Mucosa of stomach (tissue), 1 donor: ENCODE measurements around the gene RSBN1.

Source experiments
- H3K27me3 ChIP-seq: one replicate; pipeline ENCODE4 v1.7.0; 2013; ENCODE audit warnings: mild to moderate bottlenecking, low read length; ENCODE audit not compliant: control insufficient read depth, insufficient read depth
- H3K36me3 ChIP-seq: one replicate; pipeline ENCODE4 v1.7.0; 2013; ENCODE audit warnings: low read length; ENCODE audit not compliant: control insufficient read depth, insufficient read depth
- H3K4me1 ChIP-seq: one replicate; pipeline ENCODE4 v1.7.0; 2013; ENCODE audit warnings: mild to moderate bottlenecking, low read length; ENCODE audit not compliant: control insufficient read depth, insufficient read depth
- H3K4me3 ChIP-seq: one replicate; pipeline ENCODE4 v1.7.0; 2013; ENCODE audit warnings: low read length
- H3K9ac ChIP-seq: one replicate; pipeline ENCODE4 v1.7.0; 2013; ENCODE audit warnings: mild to moderate bottlenecking, low read length, moderate library complexity
- H3K9me3 ChIP-seq: one replicate; pipeline ENCODE4 v1.7.0; 2013; ENCODE audit warnings: mild to moderate bottlenecking, low read length, moderate library complexity; ENCODE audit not compliant: control insufficient read depth
- donor health status: Pancreatic carcinoma.

Gene RSBN1

DNA sequence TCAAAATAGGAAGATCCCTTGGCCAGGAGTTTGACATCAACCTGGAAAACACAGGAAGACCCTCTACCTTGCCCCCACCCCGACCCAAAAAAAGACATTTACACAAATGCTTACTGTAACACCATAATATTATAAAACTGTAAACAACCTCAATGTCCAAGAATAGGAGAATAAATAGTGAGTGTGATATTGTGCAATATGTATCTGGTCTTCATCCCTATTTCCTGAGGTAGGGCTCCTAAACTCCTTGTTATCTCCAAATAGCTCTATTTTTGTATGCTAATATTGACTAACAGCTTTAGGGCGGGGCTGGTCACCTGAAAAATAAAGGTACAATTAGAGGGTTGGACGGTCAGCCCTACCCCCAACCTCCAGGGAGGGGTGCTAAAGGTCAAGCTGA, 23.5 kb downstream of the RSBN1 start:
- H3K27me3 ChIP-seq = no peaks in the 10 kb centered on the region
- H3K9ac ChIP-seq = no peak overlapping the region
- no peaks in the 10 kb centered on the region for H3K36me3 ChIP-seq
- H3K4me3 ChIP-seq = no peak overlapping the region
- H3K4me1 ChIP-seq = peaks cover 19% of the 10 kb centered on the region
- H3K9me3 ChIP-seq = no peaks in the 10 kb centered on the region

DNA sequence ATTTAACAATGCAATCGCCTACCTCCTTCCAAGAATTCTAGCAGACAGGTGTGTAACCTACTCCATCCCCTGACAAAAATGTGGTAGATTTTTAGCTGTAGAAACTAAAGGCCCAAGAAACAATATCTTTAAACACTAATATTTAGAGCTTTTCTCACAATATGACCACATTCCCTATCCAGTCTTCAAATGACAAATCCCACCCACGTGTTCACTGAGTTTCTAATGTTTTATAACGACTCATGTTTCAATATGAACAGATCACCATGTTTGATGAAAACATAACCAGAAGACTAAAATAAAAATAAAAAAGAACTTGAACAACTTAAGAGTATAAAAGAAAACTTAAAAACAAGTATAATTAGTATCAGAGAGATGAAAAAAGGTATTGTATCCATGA, 24.6 kb downstream of the RSBN1 start:
- H3K9ac ChIP-seq = no peak overlapping the region
- no peaks in the 10 kb centered on the region for H3K27me3 ChIP-seq
- peaks cover 27% of the 10 kb centered on the region for H3K4me1 ChIP-seq
- no peak overlapping the region for H3K4me3 ChIP-seq
- no peaks in the 10 kb centered on the region for H3K9me3 ChIP-seq
- no peaks in the 10 kb centered on the region for H3K36me3 ChIP-seq

DNA sequence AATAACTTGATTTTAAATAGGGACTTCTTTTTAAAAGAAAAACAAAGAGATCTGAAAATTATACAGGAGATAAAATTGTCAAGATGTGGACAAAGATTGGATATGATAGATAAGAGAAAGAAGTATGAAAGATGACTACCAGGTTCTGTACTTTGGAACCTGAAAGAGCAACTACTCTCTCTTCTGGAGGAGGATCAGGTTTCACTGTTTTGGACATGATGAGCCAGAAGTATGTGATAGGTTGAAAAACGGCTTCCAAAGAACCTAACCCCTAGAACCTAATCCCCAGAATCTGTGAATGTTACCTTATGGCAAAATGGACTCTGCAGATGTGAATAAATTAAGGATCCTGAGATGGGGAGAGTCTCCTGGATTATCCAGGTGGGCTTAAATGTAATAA, 26.2 kb downstream of the RSBN1 start:
- Histone ChIP-seq H3K4me3 (no peak overlapping the region), H3K4me1 (peaks cover 27% of the 10 kb centered on the region), H3K9ac (no peak overlapping the region), H3K27me3 (no peaks in the 10 kb centered on the region), H3K36me3 (no peaks in the 10 kb centered on the region), H3K9me3 (no peaks in the 10 kb centered on the region)

DNA sequence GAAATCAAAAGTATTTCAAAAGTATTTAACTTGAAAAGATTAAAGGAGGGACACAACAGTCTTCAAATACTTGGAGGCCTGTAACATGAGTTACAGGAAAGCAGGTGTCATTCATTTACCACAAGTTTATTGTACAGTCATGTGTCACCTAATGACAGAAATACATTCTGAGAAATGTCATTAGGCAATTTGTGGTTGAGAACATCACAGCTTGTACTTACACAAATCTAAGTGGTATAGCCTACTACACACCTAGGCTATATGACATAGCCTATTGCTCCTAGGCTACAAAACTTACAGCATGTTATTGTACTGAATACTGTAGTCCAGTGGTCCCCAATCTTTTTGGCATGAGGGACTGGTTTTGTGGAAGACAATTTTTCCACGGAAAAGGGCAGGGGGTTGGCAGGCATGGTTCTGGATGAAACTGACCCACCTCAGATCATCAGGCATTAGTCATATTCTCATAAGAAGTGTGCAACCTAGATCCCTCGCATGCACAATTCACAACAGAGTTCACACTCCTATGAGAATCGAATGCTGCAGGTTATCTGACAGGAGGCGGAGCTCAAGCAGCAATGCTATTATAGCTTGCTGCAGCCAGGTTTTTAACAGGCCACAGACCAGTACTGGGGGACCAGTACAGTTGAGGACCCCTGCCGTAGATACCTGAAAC, 28.0 kb downstream of the RSBN1 start:
- Histone ChIP-seq H3K27me3 (no peaks in the 10 kb centered on the region), H3K9ac (no peak overlapping the region), H3K36me3 (no peaks in the 10 kb centered on the region), H3K4me1 (peaks cover 26% of the 10 kb centered on the region), H3K4me3 (no peak overlapping the region), H3K9me3 (no peaks in the 10 kb centered on the region)

DNA sequence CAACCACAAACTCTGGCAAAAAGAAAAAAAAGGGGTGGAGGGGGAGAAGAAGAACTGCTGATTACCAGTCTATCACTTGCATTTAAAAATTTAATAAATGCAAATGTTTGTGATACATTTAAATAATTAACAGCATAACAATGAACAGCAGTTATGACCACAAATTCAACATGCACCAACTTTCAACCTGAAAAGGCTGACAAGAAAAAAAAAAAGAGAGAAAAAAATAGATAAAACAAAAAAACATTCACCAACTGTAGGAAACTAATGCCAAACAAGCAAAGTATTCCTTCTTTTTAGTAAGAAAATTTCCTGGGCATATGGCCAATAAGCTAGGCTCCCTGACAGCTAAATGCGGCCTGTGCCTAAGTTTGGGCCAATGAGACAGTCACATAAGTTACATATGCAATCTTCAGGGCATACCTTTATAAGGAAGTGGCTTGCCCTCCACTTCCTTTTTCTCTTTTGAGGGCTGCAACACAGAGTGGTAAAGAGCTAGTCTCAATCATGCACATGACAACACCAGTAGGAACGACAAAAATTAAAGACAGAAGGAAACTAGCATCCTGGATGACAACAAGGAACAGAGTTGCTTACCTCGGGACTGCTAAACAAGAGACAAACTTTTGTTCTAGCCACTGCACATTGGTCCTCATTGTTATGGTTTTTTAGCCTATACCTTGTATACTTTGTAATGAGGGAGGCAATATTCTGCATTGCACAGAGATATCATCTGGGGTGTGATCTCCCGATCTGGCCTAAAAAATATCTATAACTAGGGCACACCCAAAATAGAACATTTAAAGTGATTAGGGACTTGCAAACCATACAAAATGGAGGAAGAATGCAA, 28.8 kb downstream of the RSBN1 start:
- Histone ChIP-seq H3K9me3 (no peaks in the 10 kb centered on the region), H3K4me3 (no peak overlapping the region), H3K36me3 (no peaks in the 10 kb centered on the region), H3K4me1 (peaks cover 19% of the 10 kb centered on the region), H3K9ac (no peak overlapping the region), H3K27me3 (no peaks in the 10 kb centered on the region)

DNA sequence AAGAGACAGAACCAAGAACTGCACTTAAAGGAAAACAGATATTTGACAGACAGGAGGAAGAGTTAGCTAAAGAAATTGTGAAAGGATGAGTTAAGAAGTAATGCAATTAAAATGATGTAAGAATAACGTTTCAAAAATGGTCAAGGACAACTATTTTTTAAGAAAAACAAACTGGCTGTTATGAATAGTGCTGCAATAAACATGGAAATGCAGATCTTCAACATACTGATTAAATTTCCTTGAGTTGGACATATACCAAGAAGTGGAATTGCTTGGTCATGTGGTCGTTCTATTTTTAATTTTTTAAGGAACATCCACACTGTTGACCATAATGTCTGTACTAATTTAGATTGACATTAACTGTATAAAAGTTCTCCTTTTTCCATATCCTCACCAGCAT, 29.9 kb downstream of the RSBN1 start:
- Histone ChIP-seq H3K27me3 (no peaks in the 10 kb centered on the region), H3K4me3 (no peak overlapping the region), H3K36me3 (no peaks in the 10 kb centered on the region), H3K9ac (no peak overlapping the region), H3K9me3 (no peaks in the 10 kb centered on the region), H3K4me1 (peaks cover 17% of the 10 kb centered on the region)

DNA sequence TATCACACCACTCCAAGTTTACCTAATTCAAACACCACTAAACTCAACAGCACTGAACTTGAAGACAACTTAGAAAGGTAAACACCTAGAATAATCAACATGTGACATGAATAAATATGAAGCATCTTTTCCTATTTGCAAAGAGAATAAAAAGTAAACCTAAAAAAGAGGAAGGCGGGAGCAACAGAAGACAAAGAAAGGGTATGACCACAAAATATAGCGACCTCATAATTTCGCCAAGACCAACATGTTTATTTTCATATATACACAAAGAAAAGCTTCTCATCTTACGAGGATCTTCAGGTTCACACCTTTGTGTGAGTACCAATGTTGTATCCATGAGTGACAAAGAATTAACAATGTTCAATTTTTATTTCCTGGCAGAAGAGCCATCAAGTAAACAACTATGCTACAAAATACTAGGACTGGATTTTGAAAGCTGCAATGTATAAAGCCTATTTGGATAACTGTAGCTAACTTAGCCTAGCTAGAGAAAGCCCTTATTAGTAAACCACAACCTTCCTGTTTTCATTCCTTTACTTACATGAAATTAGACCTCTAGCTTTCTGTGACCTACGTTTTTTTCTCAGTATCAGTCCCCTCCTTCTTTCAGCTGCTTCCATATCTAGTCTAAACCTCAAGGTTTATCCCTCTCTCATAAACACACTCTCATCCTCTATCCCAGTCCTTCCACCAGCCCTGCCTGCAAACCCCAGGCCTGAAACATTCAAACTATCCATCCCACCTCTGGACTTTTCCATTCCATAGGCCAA, 31.7 kb downstream of the RSBN1 start:
- Histone ChIP-seq H3K4me1 (peaks cover 12% of the 10 kb centered on the region), H3K9ac (no peak overlapping the region), H3K4me3 (no peak overlapping the region), H3K36me3 (no peaks in the 10 kb centered on the region), H3K27me3 (no peaks in the 10 kb centered on the region), H3K9me3 (no peaks in the 10 kb centered on the region)

DNA sequence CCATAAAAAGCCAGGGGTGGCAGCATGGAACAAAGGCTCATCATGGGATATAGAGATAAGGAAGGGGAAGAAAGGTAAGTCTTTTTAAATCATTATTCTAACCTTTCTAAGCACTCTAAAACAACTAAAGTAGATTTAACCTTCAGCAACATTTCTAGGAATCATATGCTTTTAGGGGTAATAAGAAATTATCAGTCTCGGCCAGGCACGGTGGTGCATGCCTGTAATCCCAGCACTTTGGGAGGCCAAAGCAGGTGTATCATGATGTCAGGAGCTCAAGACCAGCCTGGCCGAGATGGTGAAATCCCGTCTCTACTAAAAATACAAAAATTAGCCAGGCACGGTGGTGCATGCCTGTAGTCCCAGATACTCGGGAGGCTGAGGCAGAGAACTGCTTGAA, 32.7 kb downstream of the RSBN1 start:
- Histone ChIP-seq H3K9ac (no peak overlapping the region), H3K27me3 (no peaks in the 10 kb centered on the region), H3K4me1 (peaks cover 11% of the 10 kb centered on the region), H3K9me3 (no peaks in the 10 kb centered on the region), H3K4me3 (no peak overlapping the region), H3K36me3 (no peaks in the 10 kb centered on the region)

DNA sequence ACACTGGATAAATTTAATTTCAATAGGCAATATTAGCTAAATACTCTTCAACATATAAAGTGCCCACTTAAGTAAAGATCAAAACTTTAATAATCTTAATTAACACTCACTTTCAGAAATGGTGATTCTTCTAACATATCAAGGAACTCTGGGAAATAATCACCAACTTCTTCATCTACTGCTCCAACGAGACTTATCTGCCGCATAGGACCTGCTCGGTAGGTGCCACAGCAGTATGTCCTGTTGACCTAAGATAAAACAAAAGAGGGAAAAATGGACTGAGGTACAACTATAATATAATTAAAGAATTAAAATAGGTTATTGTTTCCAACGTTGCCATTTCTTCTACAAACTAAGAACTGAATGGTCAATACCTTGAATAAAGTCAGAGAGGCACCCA, 34.7 kb downstream of the RSBN1 start:
- H3K4me1 ChIP-seq = no peaks in the 10 kb centered on the region
- no peaks in the 10 kb centered on the region for H3K36me3 ChIP-seq
- no peaks in the 10 kb centered on the region for H3K27me3 ChIP-seq
- no peak overlapping the region for H3K9ac ChIP-seq
- no peaks in the 10 kb centered on the region for H3K9me3 ChIP-seq
- H3K4me3 ChIP-seq = no peak overlapping the region

DNA sequence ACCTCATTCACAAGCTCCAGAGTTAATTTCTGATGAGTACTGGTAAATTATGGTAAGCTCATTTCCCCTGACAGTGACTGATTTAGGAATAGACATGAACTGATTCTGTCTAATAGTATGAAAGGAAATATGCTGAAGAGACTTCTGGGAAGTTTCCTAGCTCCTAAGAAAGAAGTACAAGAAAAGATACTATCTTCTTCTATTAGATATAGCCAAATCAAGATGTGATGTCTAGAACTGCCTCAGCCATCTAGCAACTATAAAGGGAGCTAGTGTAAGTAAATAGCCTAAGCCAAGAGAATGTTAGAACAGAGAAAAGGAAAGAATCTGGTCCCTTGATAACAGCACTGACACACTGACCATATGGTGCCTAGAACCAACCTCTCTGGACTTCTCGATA, 42.2 kb downstream of the RSBN1 start:
- H3K9ac ChIP-seq = no peak overlapping the region
- H3K9me3 ChIP-seq = no peaks in the 10 kb centered on the region
- H3K4me1 ChIP-seq = no peaks in the 10 kb centered on the region
- H3K27me3 ChIP-seq = no peaks in the 10 kb centered on the region
- no peak overlapping the region for H3K4me3 ChIP-seq
- H3K36me3 ChIP-seq = no peaks in the 10 kb centered on the region

DNA sequence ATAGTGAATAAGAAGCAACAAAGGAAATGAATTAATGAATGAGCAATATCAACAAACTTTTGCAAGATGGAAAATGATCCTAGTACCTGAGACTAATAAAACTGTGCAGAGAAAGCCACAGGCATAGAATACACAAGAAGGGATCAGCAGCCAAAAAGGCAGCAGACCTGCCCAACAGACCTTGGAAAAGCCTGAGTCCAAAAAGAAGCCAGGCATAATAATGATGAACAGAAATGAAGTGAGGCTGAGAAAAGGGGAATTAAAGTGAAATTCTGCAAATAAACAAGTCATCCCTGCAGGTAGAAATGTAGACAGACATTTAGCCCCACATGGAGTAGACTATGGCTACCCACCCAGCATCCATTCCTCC, 42.7 kb downstream of the RSBN1 start:
- no peak overlapping the region for H3K4me3 ChIP-seq
- no peaks in the 10 kb centered on the region for H3K36me3 ChIP-seq
- H3K9ac ChIP-seq = no peak overlapping the region
- H3K9me3 ChIP-seq = no peaks in the 10 kb centered on the region
- no peaks in the 10 kb centered on the region for H3K4me1 ChIP-seq
- H3K27me3 ChIP-seq = no peaks in the 10 kb centered on the region
